Upper lobe of left lung (tissue), 4 donors: ENCODE measurements around the gene CYP46A1.

Experiments
- CTCF ChIP-seq, 6 experiments: fragments of 450-650 bp in 4 of 6; fragments of 200-600 bp in 2 of 6; sonication (generic) in 2 of 6; IDR thresholded peaks; one replicate each; pipeline ENCODE4 v1.5.1; 2016 to 2019; ENCODE audit warnings: antibody characterized with exemption in 6 of 6
- EP300 ChIP-seq, 4 donors: sonication (generic); formaldehyde crosslinking; IDR thresholded peaks; one replicate each; pipeline ENCODE4 v1.5.1; 2017; ENCODE audit warnings: antibody characterized with exemption in 4 of 4, control low read depth in 2 of 4

GRCh38 chr14:99703381-99703780 is 19.3 kb downstream of the CYP46A1 start:
- TF ChIP-seq EP300 (IDR thresholded peaks at IDR 0.05) = no peak
- TF ChIP-seq CTCF (IDR thresholded peaks at IDR 0.05) = no peak
